ENCODE data around the gene SORCS2.
"Not testable (repeated sequence)": the region's sequence is repeated elsewhere in the genome, so short reads cannot be mapped to it uniquely, and the experiment has no call there.

The SORCS2 gene

GRCh38 chr4:7575426-7575825 is 383.1 kb downstream of the SORCS2 start:
- DNase-seq, result no peak

GRCh38 chr4:7577361-7578039 is 385.2 kb downstream of the SORCS2 start:
- DNase-seq, result not testable (repeated sequence)

- DNase-seq, result no peak
Measured at GRCh38 chr4:7581477-7581876, 389.1 kb downstream of the SORCS2 start.

GRCh38 chr4:7582313-7583097 is 390.2 kb downstream of the SORCS2 start:
- DNase-seq, result peak; percentile 90

- no peak for DNase-seq
Measured at GRCh38 chr4:7584098-7584497, 391.8 kb downstream of the SORCS2 start.

- no peak for DNase-seq
Measured at GRCh38 chr4:7584606-7585159, 392.3 kb downstream of the SORCS2 start.

- no peak for DNase-seq
Measured at GRCh38 chr4:7585768-7586167, 393.4 kb downstream of the SORCS2 start.

GRCh38 chr4:7587433-7588405 is 395.4 kb downstream of the SORCS2 start:
- DNase-seq, result no peak

- no peak for DNase-seq
Measured at GRCh38 chr4:7590189-7590588, 397.9 kb downstream of the SORCS2 start.

GRCh38 chr4:7590899-7591298 is 398.6 kb downstream of the SORCS2 start:
- no peak for DNase-seq

- DNase-seq, result no peak
Measured at GRCh38 chr4:7591409-7592053, 399.2 kb downstream of the SORCS2 start.

GRCh38 chr4:7593646-7594412 is 401.5 kb downstream of the SORCS2 start:
- peak; percentile 18 for DNase-seq

GRCh38 chr4:7595934-7596461 is 403.7 kb downstream of the SORCS2 start:
- no peak for DNase-seq

- no peak for DNase-seq
Measured at GRCh38 chr4:7596918-7597606, 404.7 kb downstream of the SORCS2 start.

- DNase-seq, result no peak
Measured at GRCh38 chr4:7598939-7599790, 406.8 kb downstream of the SORCS2 start.

GRCh38 chr4:7600247-7600646 is 407.9 kb downstream of the SORCS2 start:
- no peak for DNase-seq

- DNase-seq, result not testable (repeated sequence)
Measured at GRCh38 chr4:7602166-7602565, 409.8 kb downstream of the SORCS2 start.

- DNase-seq, result no peak
Measured at GRCh38 chr4:7607156-7607910, 415.0 kb downstream of the SORCS2 start.

GRCh38 chr4:7608046-7608445 is 415.7 kb downstream of the SORCS2 start:
- no peak for DNase-seq

Measured in NCI-H1694 treated with DMSO at 0.1 percent for 48 hours (cell line).